KMS-11 (cell line): ENCODE data around the gene HMG20A.

Experiments
- H2AFZ ChIP-seq: fragments of 200-600 bp; sonication (generic); 2 replicates; pipeline ENCODE4 v1.6.1; 2016; ENCODE audit warnings: antibody characterized with exemption, mixed run types, low read depth
- H3K27ac ChIP-seq: fragments of 200-600 bp; sonication (generic); 2 replicates; pipeline ENCODE4 v1.6.1; 2016; ENCODE audit warnings: mild to moderate bottlenecking, mixed run types
- H3K27me3 ChIP-seq: fragments of 200-600 bp; sonication (generic); 2 replicates; pipeline ENCODE4 v1.6.1; 2017; ENCODE audit warnings: mild to moderate bottlenecking, low read depth, mixed run types, moderate library complexity; ENCODE audit not compliant: insufficient read depth
- H3K36me3 ChIP-seq: fragments of 200-600 bp; sonication (generic); 2 replicates; pipeline ENCODE4 v1.6.1; 2017; ENCODE audit warnings: mild to moderate bottlenecking, mixed run types; ENCODE audit not compliant: insufficient read depth
- H3K4me1 ChIP-seq: fragments of 200-600 bp; sonication (generic); 2 replicates; pipeline ENCODE4 v1.6.1; 2016; ENCODE audit warnings: mild to moderate bottlenecking, low read depth, mixed run types; ENCODE audit not compliant: poor library complexity, severe bottlenecking
- H3K4me2 ChIP-seq: fragments of 200-600 bp; sonication (generic); 2 replicates; pipeline ENCODE4 v1.7.0; 2016; ENCODE audit warnings: mild to moderate bottlenecking, mixed run types
- H3K4me3 ChIP-seq: fragments of 200-600 bp; sonication (generic); IDR thresholded peaks from 2 replicates; pipeline ENCODE4 v1.6.1; 2017; ENCODE audit warnings: low read depth, low read length, mixed read lengths; ENCODE audit not compliant: insufficient read depth
- H3K79me2 ChIP-seq: fragments of 200-600 bp; sonication (generic); 2 replicates; pipeline ENCODE4 v1.6.1; 2016; ENCODE audit warnings: low read depth, mixed run types; ENCODE audit not compliant: insufficient read depth
- H3K9ac ChIP-seq: fragments of 200-600 bp; sonication (generic); 2 replicates; pipeline ENCODE4 v1.6.1; 2016; ENCODE audit warnings: mild to moderate bottlenecking, mixed run types
- H4K20me1 ChIP-seq: fragments of 200-600 bp; sonication (generic); 2 replicates; pipeline ENCODE4 v1.6.1; 2016; ENCODE audit warnings: mild to moderate bottlenecking, mixed run types; ENCODE audit not compliant: insufficient read depth
- CTCF ChIP-seq: fragments of 200-600 bp; sonication (generic); conservative IDR thresholded peaks from 2 replicates; pipeline ENCODE4 v1.6.1; 2017; ENCODE audit warnings: low read depth, mild to moderate bottlenecking, antibody characterized with exemption, low read length, moderate library complexity, mixed read lengths

The HMG20A gene

GRCh38 chr15:77376770-77377169, 43.9 kb upstream of the HMG20A start:
- Histone ChIP-seq H4K20me1 (no peaks in the 10 kb centered on the region), H2AFZ (no peak overlapping the region), H3K4me3 (no peak overlapping the region), H3K4me2 (no peak overlapping the region), H3K27ac (no peak overlapping the region), H3K9ac (no peak overlapping the region), H3K4me1 (no peaks in the 10 kb centered on the region), H3K36me3 (no peaks in the 10 kb centered on the region), H3K79me2 (no peaks in the 10 kb centered on the region), H3K27me3 (no peaks in the 10 kb centered on the region)
- no peak for TF ChIP-seq CTCF

- H3K4me3 ChIP-seq: no peak overlapping the region
- H3K27me3 ChIP-seq: no peaks in the 10 kb centered on the region
- H3K27ac ChIP-seq: no peak overlapping the region
- TF ChIP-seq CTCF: no peak
- no peaks in the 10 kb centered on the region for H3K36me3 ChIP-seq
- no peak overlapping the region for H3K9ac ChIP-seq
- H3K79me2 ChIP-seq: no peaks in the 10 kb centered on the region
- no peak overlapping the region for H3K4me2 ChIP-seq
- no peaks in the 10 kb centered on the region for H3K4me1 ChIP-seq
- H4K20me1 ChIP-seq: no peaks in the 10 kb centered on the region
- no peak overlapping the region for H2AFZ ChIP-seq
Measured at GRCh38 chr15:77380033-77380432, 40.7 kb upstream of the HMG20A start.

- Histone ChIP-seq H2AFZ (no peak overlapping the region), H3K4me2 (no peak overlapping the region), H3K9ac (no peak overlapping the region), H4K20me1 (no peaks in the 10 kb centered on the region), H3K4me1 (no peaks in the 10 kb centered on the region), H3K4me3 (no peak overlapping the region), H3K36me3 (no peaks in the 10 kb centered on the region), H3K27ac (no peak overlapping the region), H3K79me2 (no peaks in the 10 kb centered on the region), H3K27me3 (no peaks in the 10 kb centered on the region)
- no peak for TF ChIP-seq CTCF
Measured at GRCh38 chr15:77384086-77384485, 36.6 kb upstream of the HMG20A start.

GRCh38 chr15:77384589-77385359, 35.9 kb upstream of the HMG20A start:
- H3K9ac ChIP-seq: no peak overlapping the region
- TF ChIP-seq CTCF: no peak
- H3K79me2 ChIP-seq: no peaks in the 10 kb centered on the region
- no peak overlapping the region for H2AFZ ChIP-seq
- H3K4me3 ChIP-seq: no peak overlapping the region
- H3K27ac ChIP-seq: no peak overlapping the region
- no peaks in the 10 kb centered on the region for H3K36me3 ChIP-seq
- H3K27me3 ChIP-seq: no peaks in the 10 kb centered on the region
- H3K4me2 ChIP-seq: no peak overlapping the region
- H3K4me1 ChIP-seq: no peaks in the 10 kb centered on the region
- no peaks in the 10 kb centered on the region for H4K20me1 ChIP-seq
